K562 (cell line): Measurements from ENCODE around the gene TRPV5. TPM values are rescaled to one million over a fixed set of nuclear protein-coding genes. Genes with fewer than 3 reads are reported as not detected.
A peak's percentile ranks its signal among the peaks of the same experiment; 100 is the strongest.

Experiments
- ATAC-seq: fragments of 200-7000 bp; cut with Tn5 transposase; 3 replicates; pipeline ENCODE4 v1.9.1; 2020; ENCODE audit warnings: moderate library complexity
- BruUV-seq: library from RNA; stranded (reverse); fragments of 400-500 nt; replicated peaks from 2 replicates; lab custom pipeline; 2021; lab: Mats Ljungman, UMichigan
- CTCF ChIA-PET: fragments of 300-600 bp; formaldehyde crosslinking; extraction: SDS; loops from one replicate; lab custom pipeline; 2021; ENCODE audit warnings: low intra/inter-chr PET ratio; lab: Yijun Ruan, JAX
- POLR2A ChIA-PET: fragments of 300-600, 350-650 bp; sonication (Branson Sonifier 250); formaldehyde crosslinking; extraction: SDS; loops from one replicate; lab custom pipeline; 2021; ENCODE audit warnings: antibody characterized with exemption, inconsistent platforms; lab: Yijun Ruan, JAX
- DNase-seq, 4 experiments: peaks; one replicate each; pipeline versions ENCODE4 v3.0.0 to v3.0.0-alpha.2; 2011 to 2018; ENCODE audit warnings: low spot score in 3 of 4, mixed read lengths in 3 of 4; ENCODE audit errors: extremely low read depth in 1 of 4
- FAIRE-seq: peaks from 2 replicates; lab custom pipeline; 2011; peaks lifted over from hg19 to GRCh38; lab: Jason Lieb, UNC
- H2AFZ ChIP-seq: 2 replicates; pipeline ENCODE4 v1.6.0; 2011; ENCODE audit warnings: low read depth, low read length, control low read depth, inconsistent platforms
- H3K27ac ChIP-seq: fragments of 200-600 bp; 3 replicates; pipeline ENCODE4 v1.8.0; 2011; ENCODE audit warnings: low read depth, mild to moderate bottlenecking, control low read depth, inconsistent platforms, low read length, moderate library complexity, mixed read lengths; ENCODE audit errors: extremely low read depth
- H3K27me3 ChIP-seq, 2 experiments: fragments of 300-600 bp in 1 of 2; 2 replicates in 1 of 2; 3 replicates in 1 of 2; pipeline versions ENCODE4 v1.6.0 to v1.8.0; 2011; ENCODE audit warnings: inconsistent platforms in 2 of 2, low read length in 2 of 2, mild to moderate bottlenecking in 1 of 2, mixed read lengths in 1 of 2, moderate library complexity in 1 of 2; ENCODE audit not compliant: control insufficient read depth in 2 of 2, insufficient read depth in 2 of 2
- H3K36me3 ChIP-seq: fragments of 300-600 bp; 3 replicates; pipeline ENCODE4 v1.8.0; 2011; ENCODE audit warnings: mild to moderate bottlenecking, low read length, inconsistent platforms; ENCODE audit not compliant: control insufficient read depth, insufficient read depth
- H3K4me1 ChIP-seq, 2 experiments: fragments of 200-600 bp in 1 of 2; replicated peaks in 1 of 2; 2 replicates in 1 of 2; 3 replicates in 1 of 2; pipeline versions ENCODE4 v1.5.1 to v1.8.0; 2011; ENCODE audit warnings: inconsistent platforms in 2 of 2, low read length in 2 of 2, mild to moderate bottlenecking in 1 of 2, mixed read lengths in 1 of 2, moderate library complexity in 1 of 2; ENCODE audit not compliant: control insufficient read depth in 2 of 2, insufficient read depth in 2 of 2
- H3K4me2 ChIP-seq: 2 replicates; pipeline ENCODE4 v1.6.1; 2011; ENCODE audit warnings: low read length, control low read depth, inconsistent platforms, mixed read lengths; ENCODE audit not compliant: insufficient read depth
- H3K4me3 ChIP-seq: fragments of 200-600 bp; sonication (generic), shearing (Covaris generic); 2 replicates; pipeline ENCODE4 v1.5.1; 2016; ENCODE audit warnings: control low read depth, inconsistent platforms
- H3K79me2 ChIP-seq: fragments of 200-600 bp; 3 replicates; pipeline ENCODE4 v1.8.0; 2011; ENCODE audit warnings: low read length, inconsistent platforms; ENCODE audit not compliant: control insufficient read depth, insufficient read depth
- H3K9ac ChIP-seq, 2 experiments: 2 replicates each; pipeline versions ENCODE4 v1.6.0 to v1.6.1; 2011; ENCODE audit warnings: low read depth in 2 of 2, low read length in 2 of 2, control low read depth in 1 of 2, inconsistent platforms in 1 of 2, mild to moderate bottlenecking in 1 of 2, mixed read lengths in 1 of 2; ENCODE audit not compliant: insufficient read depth in 1 of 2
- H3K9me1 ChIP-seq: one replicate; pipeline ENCODE4 v1.6.0; 2011; ENCODE audit warnings: inconsistent platforms, mild to moderate bottlenecking, low read length, moderate library complexity; ENCODE audit not compliant: control insufficient read depth, insufficient read depth
- H3K9me3 ChIP-seq: replicated peaks from 2 replicates; pipeline ENCODE4 v1.5.1; 2011; ENCODE audit warnings: low read depth, low read length, inconsistent platforms; ENCODE audit not compliant: control insufficient read depth, insufficient read depth
- H4K20me1 ChIP-seq: replicated peaks from 2 replicates; pipeline ENCODE4 v1.6.1; 2011; ENCODE audit warnings: low read length, inconsistent platforms, mixed read lengths; ENCODE audit not compliant: control insufficient read depth, insufficient read depth
- BCOR ChIP-seq: fragments of 450-650 bp; IDR thresholded peaks from 2 replicates; pipeline ENCODE4 v1.6.1; 2016
- EP400 ChIP-seq: fragments of 450-650 bp; IDR thresholded peaks from 2 replicates; pipeline ENCODE4 v1.6.1; 2017; ENCODE audit warnings: antibody characterized with exemption, mild to moderate bottlenecking, moderate library complexity
- MAFF ChIP-seq: IDR thresholded peaks from 2 replicates; pipeline ENCODE4 v1.6.1; 2012; ENCODE audit warnings: low read length, improper control_type of control experiment
- MCM3 ChIP-seq: fragments of 450-650 bp; IDR thresholded peaks from 2 replicates; pipeline ENCODE4 v1.6.1; 2016
- RBM25 ChIP-seq: fragments of 200-400 bp; formaldehyde crosslinking; IDR thresholded peaks from 2 replicates; pipeline ENCODE4 v1.6.1; 2018; ENCODE audit warnings: low read length, low read depth, moderate library complexity; ENCODE audit not compliant: severe bottlenecking
- ZFP36 ChIP-seq: fragments of 150-350 bp; IDR thresholded peaks from 2 replicates; pipeline ENCODE4 v1.6.1; 2018; ENCODE audit warnings: low read length, low read depth; ENCODE audit not compliant: partially characterized antibody
- ZNF174 ChIP-seq: fragments of 250-450 bp; sonication (Bioruptor Pico); IDR thresholded peaks from 2 replicates; pipeline ENCODE4 v1.4.0; 2020; ENCODE audit warnings: mild to moderate bottlenecking
- WGBS: fragments of 100-300 bp; shearing (Covaris generic); methylation state at CpG from one replicate; pipeline ENCODE4 v1.1.6; 2016; ENCODE audit warnings: low coverage, mixed read lengths; ENCODE audit not compliant: insufficient coverage; ENCODE audit errors: missing lambda C conversion rate; 5-methylcytosine and 5-hydroxymethylcytosine counted together
- in situ Hi-C: fragments of 300-500 bp; cut with MboI; formaldehyde crosslinking; loops from 4 replicates; pipeline ENCODE4 v1.15.0; 2018; ENCODE audit warnings: inconsistent platforms, mixed read lengths
- intact Hi-C: fragments of 100-400 bp; cut with micrococcal nuclease; formaldehyde crosslinking; loops from 2 replicates; pipeline ENCODE4 v1.14.2; 2022
- polyA plus RNA-seq, 8 experiments: library from polyadenylated mRNA; depleted of rRNA in 4 of 8; stranded (reverse) in 5 of 8; unstranded in 3 of 8; fragments of >200 nt; fragmentation: Nextera tagmentation in 2 of 8; fragmentation: Illumina TruSeq in 1 of 8; extraction: Ambion mirVana in 2 of 8; extraction: Trizol in 1 of 8; gene quantifications; 2 replicates each; pipeline versions ENCODE4 v1.2.1 to v1.2.3, GENCODE V29; 2011 to 2014; ENCODE audit warnings: inconsistent platforms in 1 of 8, missing spikeins in 1 of 8
- total RNA-seq, 7 experiments: library from RNA; depleted of rRNA in 6 of 7; stranded (reverse); fragments of >200 nt in 6 of 7; fragmentation: Illumina TruSeq in 2 of 7; extraction: Trizol in 2 of 7; gene quantifications; 2 replicates each; pipeline versions ENCODE4 v1.2.1 to v1.2.3, GENCODE V29; 2011 to 2021; ENCODE audit warnings: low replicate concordance in 1 of 7

TRPV5 gene
- total and polyA plus RNA-seq, 9 of the 15 experiments (the other 6 are each of a cell fraction or from before 2014, with no cell fraction given), result not detected

DNA sequence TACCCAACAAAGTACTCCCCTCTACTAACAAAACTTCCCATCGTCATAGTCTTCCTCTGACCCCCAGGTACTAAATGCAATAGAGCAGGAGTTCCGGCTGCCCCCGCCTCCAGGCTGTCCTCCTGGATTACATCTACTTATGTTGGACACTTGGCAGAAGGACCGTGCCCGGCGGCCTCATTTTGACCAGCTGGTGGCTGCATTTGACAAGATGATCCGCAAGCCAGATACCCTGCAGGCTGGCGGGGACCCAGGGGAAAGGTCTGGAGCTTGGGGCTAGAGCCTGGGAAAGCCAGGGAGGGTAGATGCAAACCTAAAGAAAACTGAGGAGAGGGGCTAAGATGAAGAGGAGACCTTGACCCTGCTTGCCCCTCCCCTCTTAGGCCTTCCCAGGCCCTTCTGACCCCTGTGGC, 63.4 kb downstream of the TRPV5 start (continued):
- TF ChIP-seq RBM25, result peak; percentile 93
- peak; percentile 99 for TF ChIP-seq ZFP36
- no peak for TF ChIP-seq MCM3

DNA sequence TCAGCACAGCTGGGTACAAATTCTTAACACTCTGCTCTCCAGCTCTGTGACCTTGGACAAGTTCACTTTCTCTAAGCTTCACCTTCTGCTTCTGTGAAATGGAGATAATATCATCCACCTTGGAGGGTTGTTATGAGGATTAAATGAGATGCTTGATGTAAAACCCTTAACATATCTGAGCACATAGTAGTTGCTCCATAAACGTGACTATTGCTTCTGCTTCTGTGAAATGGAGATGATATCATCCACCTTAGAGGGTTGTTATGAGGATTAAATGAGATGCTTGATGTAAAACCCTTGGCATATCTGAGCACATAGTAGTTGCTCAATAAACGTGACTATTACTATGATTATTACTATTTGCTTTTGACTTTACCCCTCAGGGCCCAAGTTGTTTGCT, 64.1 kb downstream of the TRPV5 start:
- 6% methylated on average over 2 of the region's 2 CpGs for WGBS
- POLR2A ChIA-PET, result interaction anchor here (0.8 to 1.3 kb wide), 2 partner anchors 18 to 131 kb away, joined by 3 read pairs; no protein-coding TSS in a partner anchor

More for the DNA sequence above, 64.1 kb downstream of the TRPV5 start:
- TF ChIP-seq ZNF174 (CRISPR knock-in tag), result no peak
- TF ChIP-seq EP400, result no peak
- no peak for TF ChIP-seq MAFF
- peak; percentile 56 for TF ChIP-seq BCOR
- no peak overlapping the region for H3K9ac ChIP-seq
- CTCF ChIA-PET, result no interaction called here
- H4K20me1 ChIP-seq, result peaks cover 4% of the 10 kb centered on the region; the same call in 1 of the 2 replicates
- FAIRE-seq (peak; percentile 64), DNase-seq (no peak), ATAC-seq (no peak)
- H3K4me3 ChIP-seq, result no peak overlapping the region
- H3K27me3 ChIP-seq, result peaks cover 3 to 62% of the 10 kb centered on the region in 2 experiments; a peak in 4 of 5 replicates
- H3K4me2 ChIP-seq, result no peak overlapping the region
- H3K27ac ChIP-seq, result no peak overlapping the region
- H3K4me1 ChIP-seq, result peaks cover 0 to 28% of the 10 kb centered on the region in 2 experiments; a peak in 1 of 5 replicates
- H3K9me3 ChIP-seq, result no peaks in the 10 kb centered on the region
- H2AFZ ChIP-seq, result no peak overlapping the region
- in situ Hi-C loops, result no loop called here
- BruUV-seq, result no TSS peak
- H3K79me2 ChIP-seq, result no peaks in the 10 kb centered on the region
- no peaks in the 10 kb centered on the region for H3K9me1 ChIP-seq
- intact Hi-C loops, result no loop called here
- no peaks in the 10 kb centered on the region for H3K36me3 ChIP-seq
